Type B pancreatic cell (in vitro differentiated cells): ENCODE results near the gene INKA1. TPM values are rescaled to one million over a fixed set of nuclear protein-coding genes. Genes with fewer than 3 reads are reported as not detected.

Experiments
- DNase-seq: peaks from one replicate; pipeline ENCODE4 v3.0.0; 2021; ENCODE audit warnings: mixed read lengths; ENCODE audit not compliant: unreplicated experiment; ENCODE audit errors: extremely low spot score
- H3K27ac Mint-ChIP-seq: 2 replicates; pipeline ENCODE4 v1.8.0; 2021; ENCODE audit warnings: mild to moderate bottlenecking, mixed read lengths
- H3K27me3 Mint-ChIP-seq: 2 replicates; pipeline ENCODE4 v1.8.0; 2021; ENCODE audit warnings: mixed read lengths
- H3K36me3 Mint-ChIP-seq: 2 replicates; pipeline ENCODE4 v1.8.0; 2021; ENCODE audit warnings: mixed read lengths
- H3K4me1 Mint-ChIP-seq: one replicate; pipeline ENCODE4 v1.8.0; 2021; ENCODE audit warnings: mixed read lengths; ENCODE audit not compliant: unreplicated experiment
- H3K4me3 Mint-ChIP-seq: 2 replicates; pipeline ENCODE4 v1.8.0; 2021; ENCODE audit warnings: mild to moderate bottlenecking, mixed read lengths
- H3K9me3 Mint-ChIP-seq: 2 replicates; pipeline ENCODE4 v1.8.0; 2021; ENCODE audit warnings: mixed read lengths
- long read RNA-seq: library from polyadenylated mRNA; unstranded; transcript quantifications from one replicate; pipeline ENCODE4 v2.0.0, GENCODE V29; 2020
- total RNA-seq: library from RNA; stranded (reverse); gene quantifications from 2 replicates; pipeline ENCODE4 v1.2.1, GENCODE V29; 2021; ENCODE audit warnings: low replicate concordance
- TF ChIP-seq, protein P1 (sequence below): fragments of 200-600 bp; sonication (generic); conservative IDR thresholded peaks from 2 replicates; pipeline ENCODE4 v1.5.0; 2021; ENCODE audit warnings: antibody characterized with exemption, mild to moderate bottlenecking

Gene INKA1
- 0.45 and 6.7 TPM in 2 replicates for total RNA-seq
- long read RNA-seq = 0 reads

DNA sequence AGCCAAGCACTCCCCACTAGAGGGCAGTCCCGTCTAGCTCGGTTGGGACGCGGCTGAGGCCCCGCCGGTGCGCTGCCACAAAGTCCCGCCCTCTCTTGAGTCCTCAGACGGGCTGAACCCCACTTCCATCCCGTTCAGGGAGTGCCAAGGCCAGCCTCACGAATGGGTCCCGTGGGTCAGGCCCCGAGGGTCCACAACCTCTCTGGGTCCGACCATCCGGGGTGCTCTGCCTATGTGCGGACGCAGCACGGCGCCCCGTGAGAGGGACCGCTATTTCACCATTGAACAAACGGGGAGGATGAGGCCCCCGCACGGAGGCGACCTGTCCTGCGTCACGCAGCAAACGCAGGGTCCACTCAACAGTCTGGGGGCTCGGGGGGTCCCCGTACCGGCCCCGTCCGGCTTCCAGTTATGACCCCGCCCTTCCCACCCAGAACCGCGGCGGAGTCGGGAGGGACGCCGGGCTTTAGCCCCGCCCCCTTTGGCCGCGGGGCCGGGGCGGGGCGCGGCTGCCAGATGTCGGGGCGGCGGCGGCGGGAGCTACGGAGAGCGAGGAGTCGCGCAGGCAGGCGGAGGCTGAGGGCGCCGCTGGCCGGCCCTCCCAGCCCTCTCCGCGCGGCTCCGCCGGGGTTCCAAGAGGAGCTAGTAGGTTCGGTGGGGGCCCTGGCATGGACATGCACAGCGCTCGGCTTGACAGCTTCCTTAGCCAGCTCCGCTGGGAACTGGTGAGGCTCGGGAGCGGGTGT is at the start of gene INKA1:
Gene INKA1 (plus strand): TSS at position 543 of the 746 bp plus-strand sequence. CDS start 132 bp downstream, at position 675.
- peaks cover 20% of the 10 kb centered on the region for H3K4me1 Mint-ChIP-seq
- TF ChIP-seq, protein P1, sequence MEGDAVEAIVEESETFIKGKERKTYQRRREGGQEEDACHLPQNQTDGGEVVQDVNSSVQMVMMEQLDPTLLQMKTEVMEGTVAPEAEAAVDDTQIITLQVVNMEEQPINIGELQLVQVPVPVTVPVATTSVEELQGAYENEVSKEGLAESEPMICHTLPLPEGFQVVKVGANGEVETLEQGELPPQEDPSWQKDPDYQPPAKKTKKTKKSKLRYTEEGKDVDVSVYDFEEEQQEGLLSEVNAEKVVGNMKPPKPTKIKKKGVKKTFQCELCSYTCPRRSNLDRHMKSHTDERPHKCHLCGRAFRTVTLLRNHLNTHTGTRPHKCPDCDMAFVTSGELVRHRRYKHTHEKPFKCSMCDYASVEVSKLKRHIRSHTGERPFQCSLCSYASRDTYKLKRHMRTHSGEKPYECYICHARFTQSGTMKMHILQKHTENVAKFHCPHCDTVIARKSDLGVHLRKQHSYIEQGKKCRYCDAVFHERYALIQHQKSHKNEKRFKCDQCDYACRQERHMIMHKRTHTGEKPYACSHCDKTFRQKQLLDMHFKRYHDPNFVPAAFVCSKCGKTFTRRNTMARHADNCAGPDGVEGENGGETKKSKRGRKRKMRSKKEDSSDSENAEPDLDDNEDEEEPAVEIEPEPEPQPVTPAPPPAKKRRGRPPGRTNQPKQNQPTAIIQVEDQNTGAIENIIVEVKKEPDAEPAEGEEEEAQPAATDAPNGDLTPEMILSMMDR = peak; percentile 95
- no peaks in the 10 kb centered on the region for H3K9me3 Mint-ChIP-seq
- H3K27me3 Mint-ChIP-seq = peaks cover 33% of the 10 kb centered on the region
- DNase-seq = peak; percentile 91
- peak within 1 kb of the TSS; percentile 53 for H3K27ac Mint-ChIP-seq
- no peaks in the 10 kb centered on the region for H3K36me3 Mint-ChIP-seq
- peak within 1 kb of the TSS; percentile 88 for H3K4me3 Mint-ChIP-seq

DNA sequence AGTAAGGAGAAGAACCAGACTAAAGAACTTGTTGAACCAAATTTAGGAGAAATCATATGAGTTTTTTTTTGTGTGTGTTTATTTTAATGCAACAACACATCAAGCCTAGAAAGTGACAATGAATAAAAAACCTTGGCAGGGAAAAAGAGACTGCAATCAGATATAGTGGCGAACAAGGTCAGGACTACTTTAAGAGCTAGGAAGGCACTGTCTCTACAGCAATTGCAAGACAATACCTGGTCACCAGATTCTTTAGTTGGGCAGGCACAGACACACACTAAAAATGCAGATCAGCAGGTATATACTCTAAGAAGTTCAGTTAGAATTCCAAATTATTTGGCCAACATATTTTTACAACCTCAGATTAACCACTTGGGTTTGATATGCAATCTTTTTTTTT is 48.5 kb upstream of the INKA1 start:
- peaks cover 23% of the 10 kb centered on the region for H3K4me1 Mint-ChIP-seq
- no peak for DNase-seq
- no peak overlapping the region for H3K4me3 Mint-ChIP-seq
- peak overlapping the region; percentile 72 for H3K27ac Mint-ChIP-seq
- H3K27me3 Mint-ChIP-seq = no peaks in the 10 kb centered on the region
- H3K36me3 Mint-ChIP-seq = peaks cover 13% of the 10 kb centered on the region
- no peaks in the 10 kb centered on the region for H3K9me3 Mint-ChIP-seq
- TF ChIP-seq, protein P1 = no peak

DNA sequence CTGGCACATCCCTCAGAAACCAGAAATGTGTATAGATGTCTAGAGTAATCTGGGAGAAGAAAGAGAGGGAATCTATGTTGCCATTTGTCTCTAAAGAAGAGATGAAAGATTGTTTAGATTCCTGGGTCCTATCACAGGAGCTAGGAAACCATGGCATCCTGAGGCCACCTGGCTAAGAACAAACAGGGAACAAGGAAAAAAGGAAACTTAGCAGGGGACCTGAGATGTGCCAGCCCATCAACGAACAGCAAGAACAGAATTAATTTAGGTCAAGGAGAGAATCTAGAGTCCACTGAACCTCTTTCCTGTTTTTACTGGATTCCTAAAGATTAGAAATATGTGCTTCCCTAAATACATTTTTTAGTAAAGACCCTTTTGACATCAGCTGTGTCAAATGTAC is 47.0 kb upstream of the INKA1 start:
- no peaks in the 10 kb centered on the region for H3K27me3 Mint-ChIP-seq
- H3K36me3 Mint-ChIP-seq = peaks cover 9% of the 10 kb centered on the region
- TF ChIP-seq, protein P1 = no peak
- H3K4me3 Mint-ChIP-seq = no peak overlapping the region
- H3K27ac Mint-ChIP-seq = no peak overlapping the region
- no peak for DNase-seq
- H3K9me3 Mint-ChIP-seq = no peaks in the 10 kb centered on the region
- peaks cover 23% of the 10 kb centered on the region for H3K4me1 Mint-ChIP-seq

DNA sequence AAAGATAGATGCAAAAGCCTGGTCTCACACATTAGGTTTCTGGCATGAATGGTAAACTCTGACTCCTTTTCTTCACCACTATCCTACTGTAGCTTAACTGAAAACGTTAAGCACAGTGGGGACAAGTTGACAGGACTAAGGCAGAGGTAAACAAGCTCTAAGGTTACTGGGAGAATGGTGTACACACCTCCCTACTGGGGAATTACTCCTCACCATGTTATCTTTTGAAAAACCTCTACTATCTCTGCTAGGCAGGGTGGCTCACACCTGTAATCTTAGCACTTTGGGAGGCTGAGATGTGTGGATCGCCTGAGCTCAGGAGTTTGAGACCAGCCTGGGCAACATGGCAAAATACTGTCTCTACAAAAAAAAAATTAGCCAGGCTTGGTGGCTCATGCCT is 45.9 kb upstream of the INKA1 start:
- Mint-ChIP-seq H3K4me3 (no peak overlapping the region), H3K4me1 (peaks cover 23% of the 10 kb centered on the region), H3K36me3 (peaks cover 9% of the 10 kb centered on the region), H3K27ac (peak overlapping the region; percentile 32), H3K9me3 (no peaks in the 10 kb centered on the region), H3K27me3 (no peaks in the 10 kb centered on the region)
- no peak for DNase-seq
- TF ChIP-seq, protein P1 = no peak

DNA sequence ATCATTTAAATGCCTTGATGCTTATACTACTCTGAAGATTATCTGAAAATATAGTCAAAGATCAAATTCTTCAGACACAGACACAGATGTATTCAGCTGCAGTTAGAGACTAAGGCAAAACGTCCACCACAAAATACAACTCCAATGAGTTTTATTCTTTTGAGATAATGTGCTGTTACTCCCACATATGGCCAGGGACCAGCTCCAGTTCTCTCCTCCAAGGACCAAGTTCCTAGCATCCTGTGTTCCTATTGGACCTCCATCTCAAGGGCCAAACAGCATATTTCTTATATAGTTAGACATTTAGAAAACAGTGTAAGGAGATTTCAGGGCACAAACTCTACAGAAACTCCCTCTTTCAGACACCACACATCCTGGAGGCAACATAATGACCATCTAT is 43.8 kb upstream of the INKA1 start:
- Mint-ChIP-seq H3K36me3 (peaks cover 7% of the 10 kb centered on the region), H3K27ac (no peak overlapping the region), H3K4me1 (peaks cover 14% of the 10 kb centered on the region), H3K9me3 (no peaks in the 10 kb centered on the region), H3K27me3 (no peaks in the 10 kb centered on the region), H3K4me3 (no peak overlapping the region)
- TF ChIP-seq, protein P1 = no peak
- DNase-seq = no peak
